IPS DF 4.7 (cell line): Measurements from ENCODE around the gene HMG20B.

Experiments
- DNase-seq: peaks from one replicate; pipeline ENCODE4 v3.0.0-alpha.2; 2013; ENCODE audit warnings: low spot score; ENCODE audit errors: extremely low read depth

Gene HMG20B

GRCh38 chr19:3607303-3608078, 34.7 kb downstream of the HMG20B start:
- no peak for DNase-seq

- DNase-seq: no peak
Measured at GRCh38 chr19:3608079-3608641, 35.4 kb downstream of the HMG20B start.

DNA sequence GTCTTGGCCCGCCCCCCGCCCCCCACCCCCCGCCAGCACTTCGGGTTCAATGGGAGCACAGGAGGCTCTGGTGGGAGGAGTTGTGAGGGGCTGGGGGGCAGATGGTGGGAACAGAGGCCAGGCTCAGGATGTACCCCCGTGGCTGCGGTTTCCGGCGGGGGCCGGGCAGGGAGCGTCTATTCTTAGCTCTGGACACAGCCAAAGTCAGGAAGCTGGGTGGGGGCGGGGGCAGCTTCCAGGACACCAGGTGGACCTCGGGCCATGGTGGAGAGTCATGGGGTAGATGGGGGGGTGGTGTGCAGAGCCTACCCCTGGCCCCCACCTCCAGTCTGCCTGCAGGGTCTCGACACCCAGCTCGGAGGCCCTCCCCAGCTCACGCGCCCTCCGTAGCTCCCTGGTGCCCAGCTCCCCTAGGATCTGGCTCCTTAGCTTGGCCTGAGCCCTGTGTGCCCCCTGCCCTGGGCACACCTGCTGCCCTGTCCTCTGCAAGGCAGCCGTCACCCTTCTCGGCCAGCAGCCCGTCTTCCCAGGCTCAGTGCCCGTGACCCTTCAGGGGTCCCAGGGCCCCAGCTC, 36.1 kb downstream of the HMG20B start:
- DNase-seq: no peak

DNA sequence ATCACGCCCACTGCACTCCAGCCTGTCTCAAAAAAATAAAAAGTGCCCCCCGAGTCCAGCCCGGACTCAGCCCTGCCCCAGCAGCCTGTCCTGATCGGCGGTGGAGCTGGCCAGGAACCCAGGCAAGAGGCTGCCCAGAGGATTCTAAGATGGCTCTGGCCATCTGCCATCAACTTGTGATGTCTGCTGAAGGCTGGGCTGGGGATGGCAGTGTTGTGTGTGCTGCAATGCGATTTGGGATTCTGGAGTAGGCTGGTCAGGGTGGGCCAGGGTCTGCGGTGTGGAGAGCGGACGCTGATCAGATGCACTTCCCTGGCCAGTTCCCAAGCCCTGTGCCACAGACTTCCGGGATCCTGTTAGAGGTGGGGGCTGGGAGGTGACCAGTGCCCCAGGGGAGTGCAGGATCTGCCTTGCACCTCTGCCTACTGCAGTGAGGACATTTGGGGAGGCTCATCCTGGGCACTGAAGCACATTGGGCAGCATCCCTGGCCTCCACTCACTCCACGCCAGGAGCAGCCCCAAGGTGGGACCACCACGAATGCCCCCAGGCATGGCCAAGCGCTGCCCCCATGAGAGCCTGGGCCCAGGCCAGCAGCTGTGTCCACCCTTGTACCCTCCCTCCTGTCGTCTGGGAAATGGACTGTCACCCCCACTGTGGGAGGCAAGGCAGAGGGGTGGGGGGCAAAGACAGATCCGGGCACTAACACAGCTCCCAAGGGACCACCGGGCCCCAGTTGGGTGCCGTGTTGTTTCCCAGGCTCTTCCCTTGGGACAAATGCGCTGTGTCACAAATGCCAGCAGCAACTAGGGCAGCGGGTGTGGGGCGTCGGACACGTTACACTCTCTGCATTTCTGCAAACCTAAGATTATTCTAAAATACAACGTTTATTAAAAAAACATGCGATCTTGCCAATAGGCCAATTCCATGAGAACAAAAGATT, 37.3 kb downstream of the HMG20B start:
- no peak for DNase-seq

DNA sequence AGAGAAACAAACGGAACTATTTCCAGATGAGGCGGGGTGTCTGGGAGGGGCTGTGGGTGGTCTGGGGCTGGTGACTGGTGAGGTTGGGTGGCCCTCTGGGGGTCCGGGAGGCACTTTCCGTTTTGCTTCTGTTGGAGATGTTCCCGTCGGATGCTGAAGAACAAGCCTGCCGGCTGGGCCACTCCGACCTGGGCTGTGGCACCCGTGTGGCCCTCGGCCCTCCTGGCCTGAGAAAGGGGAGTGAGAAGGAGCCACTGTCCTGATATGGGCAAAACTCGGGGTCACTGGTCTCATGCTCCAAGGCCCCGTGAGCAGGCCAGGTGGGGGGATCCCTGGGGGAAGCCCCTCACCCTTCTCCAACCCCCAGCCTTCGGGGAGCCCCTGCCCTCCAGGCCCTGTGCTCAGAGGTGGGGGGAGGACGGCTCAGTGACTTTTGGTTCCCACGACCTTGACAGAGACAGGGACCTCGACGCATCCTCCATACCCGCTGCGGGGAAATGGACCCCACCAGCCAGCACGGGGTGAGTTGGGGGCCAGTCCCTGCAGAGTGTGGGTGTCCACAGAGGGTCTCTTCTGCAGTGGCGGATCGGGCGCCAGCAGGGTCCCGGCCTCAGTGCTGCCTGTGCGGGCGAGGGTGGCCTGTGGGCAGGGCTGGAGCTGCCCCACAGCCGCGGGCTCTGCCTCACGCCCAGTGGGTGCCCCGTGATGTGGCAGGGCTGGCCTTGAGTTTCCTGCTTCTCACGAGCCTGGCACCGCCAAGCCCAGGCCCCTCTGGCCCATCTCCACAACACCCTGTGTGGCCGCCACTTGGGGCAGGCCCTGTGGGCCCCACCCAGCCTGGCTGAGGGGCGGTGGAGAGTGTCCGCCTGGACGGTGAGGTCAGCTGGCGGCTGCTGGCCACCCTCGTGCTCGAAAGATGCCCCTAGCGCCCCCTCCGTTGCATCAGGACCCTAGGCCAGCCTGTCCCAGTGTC, 38.3 kb downstream of the HMG20B start:
- no peak for DNase-seq

GRCh38 chr19:3611841-3612240, 39.1 kb downstream of the HMG20B start:
- no peak for DNase-seq

DNA sequence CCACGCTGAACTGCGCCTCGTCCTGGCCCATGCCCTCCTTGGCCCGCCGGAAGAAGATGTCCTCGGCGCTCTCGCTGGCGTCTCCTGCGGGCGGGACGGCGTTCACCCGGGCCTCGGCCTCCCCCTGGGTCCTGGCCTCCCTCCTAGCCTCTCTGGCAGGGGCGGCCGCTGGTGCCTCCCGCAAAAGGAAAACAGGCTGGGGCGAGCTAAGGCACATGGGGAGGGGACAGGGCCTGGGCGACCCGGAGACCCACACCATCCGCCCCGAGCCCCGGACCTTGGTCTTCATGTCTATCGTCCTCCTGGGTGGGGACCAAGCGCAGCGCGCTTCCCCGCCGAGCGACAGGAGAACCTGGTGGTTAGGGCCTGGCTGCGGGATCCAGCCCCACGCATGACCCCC, 39.6 kb downstream of the HMG20B start:
- DNase-seq: no peak

GRCh38 chr19:3612901-3613741, 40.4 kb downstream of the HMG20B start:
- DNase-seq: no peak

DNA sequence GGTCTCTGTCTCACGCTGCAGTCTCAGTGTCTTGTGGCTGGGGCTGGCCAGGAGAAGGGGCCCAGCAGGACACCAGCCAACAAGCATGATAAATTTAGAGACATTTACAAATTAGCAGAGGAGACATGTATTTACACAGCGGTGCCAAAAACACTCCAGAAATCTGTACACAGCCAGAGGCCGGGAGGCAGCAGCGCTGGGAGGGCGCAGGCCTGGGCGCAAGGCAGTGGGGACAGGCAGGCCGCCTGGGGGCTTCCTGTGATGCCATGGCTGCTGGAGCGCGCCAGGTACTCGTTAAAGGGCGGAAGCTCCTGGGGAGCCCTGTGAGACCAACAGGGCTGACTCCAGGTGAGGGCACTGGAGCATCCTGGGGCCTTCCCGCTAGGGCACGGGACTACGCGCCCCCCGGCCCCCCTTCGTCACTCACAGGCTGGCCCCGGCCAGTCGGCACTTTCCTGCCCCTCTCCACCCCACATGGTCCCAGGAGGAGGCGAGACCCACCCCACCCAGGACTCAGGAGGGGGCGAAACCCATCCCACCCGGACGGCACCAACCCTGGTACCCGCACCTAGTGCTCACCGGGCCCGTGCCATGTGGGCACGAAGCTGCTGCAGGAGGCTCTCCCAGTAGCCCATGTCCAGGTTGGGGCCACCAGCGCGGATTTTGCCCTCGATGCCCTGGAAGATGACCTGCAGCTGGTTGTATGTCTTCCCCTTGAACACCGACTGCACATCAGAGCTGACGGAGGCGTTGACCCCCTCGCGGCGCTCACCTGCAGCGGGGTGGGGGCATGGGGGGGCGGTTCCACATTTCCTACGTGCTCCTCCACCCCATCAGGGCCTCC, 41.3 kb downstream of the HMG20B start:
- DNase-seq: no peak

- no peak for DNase-seq
Measured at GRCh38 chr19:3614858-3615505, 42.2 kb downstream of the HMG20B start.

DNA sequence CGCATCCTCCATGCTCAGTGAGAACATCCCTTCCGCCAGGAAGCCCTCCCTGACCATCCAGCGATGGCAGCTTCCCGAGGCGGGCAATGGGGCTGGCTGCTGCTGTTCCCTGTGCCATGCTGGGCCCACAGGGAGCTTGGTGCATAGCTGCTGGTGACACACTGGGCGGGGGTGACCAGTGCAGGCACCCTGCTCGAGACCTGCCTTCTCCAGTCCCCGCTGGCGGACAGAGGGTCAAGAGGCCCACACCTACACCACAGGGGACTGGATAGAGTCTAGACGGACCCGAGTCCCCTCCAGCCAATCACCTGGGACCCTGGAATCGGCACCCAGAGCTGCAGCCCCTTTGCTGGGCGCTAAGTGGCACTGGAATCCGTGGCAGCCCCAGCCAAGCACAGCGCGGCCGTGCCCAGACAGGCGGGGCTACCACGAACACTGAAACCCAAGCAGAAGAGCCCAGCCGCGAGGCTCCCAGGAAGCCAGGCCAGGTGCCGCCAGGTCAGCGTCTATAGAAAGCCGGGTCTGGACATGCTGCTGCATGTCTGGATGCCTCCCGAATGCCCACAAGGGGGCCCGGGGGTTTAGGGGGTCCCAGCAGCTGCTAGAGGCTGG, 42.9 kb downstream of the HMG20B start:
- DNase-seq: no peak

DNA sequence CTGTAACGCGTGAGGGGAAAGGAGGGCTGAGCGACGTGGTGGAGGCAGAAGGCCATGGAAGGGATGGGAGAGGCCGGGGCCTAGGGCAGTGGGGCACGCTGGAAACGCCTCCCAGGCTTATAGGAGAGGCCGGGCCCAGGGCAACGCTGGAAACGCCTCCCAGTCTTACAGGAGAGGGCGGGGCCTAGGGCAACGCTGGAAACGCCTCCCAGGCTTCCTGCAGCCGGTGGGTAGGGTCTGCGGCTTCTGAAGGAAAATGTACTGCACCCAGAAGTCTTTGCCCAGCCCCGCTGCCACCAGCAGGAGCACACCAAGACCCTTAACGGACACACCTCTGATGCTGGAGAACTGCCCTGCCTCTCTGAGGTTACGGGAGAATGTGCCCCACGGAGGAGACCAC, 44.7 kb downstream of the HMG20B start:
- no peak for DNase-seq

DNA sequence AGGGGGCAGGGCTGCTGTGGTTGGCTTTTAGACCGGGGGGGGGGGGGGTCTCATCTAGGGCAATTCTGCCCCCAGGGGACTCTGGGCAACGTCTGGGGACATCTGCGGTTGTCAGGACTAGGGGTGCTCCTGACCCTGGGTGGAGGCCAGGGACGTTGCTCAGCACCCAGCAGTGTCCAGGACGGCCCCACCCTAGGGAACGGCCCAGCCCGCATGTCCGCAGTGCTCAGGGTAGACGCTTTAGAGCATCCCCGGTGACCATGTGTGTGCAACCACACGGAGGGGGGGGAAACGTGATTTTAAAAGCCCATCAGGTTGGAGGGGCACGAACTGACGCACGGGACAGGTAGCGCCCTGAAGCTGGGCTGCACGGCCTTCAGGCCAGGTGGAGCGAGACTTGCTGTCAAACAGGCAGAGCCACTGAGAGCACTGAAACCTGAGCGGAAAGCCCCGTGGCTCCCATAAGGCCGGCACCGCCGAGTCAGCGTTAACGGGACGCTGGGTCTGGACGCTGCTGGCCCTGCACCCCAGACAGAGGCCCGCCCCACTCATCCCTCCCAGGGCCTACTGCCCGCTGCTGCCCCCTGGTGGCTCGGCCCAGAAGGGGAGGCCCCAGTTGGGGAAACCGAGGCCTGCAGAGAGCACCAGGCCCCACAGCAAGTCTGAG, 45.5 kb downstream of the HMG20B start:
- DNase-seq: no peak

DNA sequence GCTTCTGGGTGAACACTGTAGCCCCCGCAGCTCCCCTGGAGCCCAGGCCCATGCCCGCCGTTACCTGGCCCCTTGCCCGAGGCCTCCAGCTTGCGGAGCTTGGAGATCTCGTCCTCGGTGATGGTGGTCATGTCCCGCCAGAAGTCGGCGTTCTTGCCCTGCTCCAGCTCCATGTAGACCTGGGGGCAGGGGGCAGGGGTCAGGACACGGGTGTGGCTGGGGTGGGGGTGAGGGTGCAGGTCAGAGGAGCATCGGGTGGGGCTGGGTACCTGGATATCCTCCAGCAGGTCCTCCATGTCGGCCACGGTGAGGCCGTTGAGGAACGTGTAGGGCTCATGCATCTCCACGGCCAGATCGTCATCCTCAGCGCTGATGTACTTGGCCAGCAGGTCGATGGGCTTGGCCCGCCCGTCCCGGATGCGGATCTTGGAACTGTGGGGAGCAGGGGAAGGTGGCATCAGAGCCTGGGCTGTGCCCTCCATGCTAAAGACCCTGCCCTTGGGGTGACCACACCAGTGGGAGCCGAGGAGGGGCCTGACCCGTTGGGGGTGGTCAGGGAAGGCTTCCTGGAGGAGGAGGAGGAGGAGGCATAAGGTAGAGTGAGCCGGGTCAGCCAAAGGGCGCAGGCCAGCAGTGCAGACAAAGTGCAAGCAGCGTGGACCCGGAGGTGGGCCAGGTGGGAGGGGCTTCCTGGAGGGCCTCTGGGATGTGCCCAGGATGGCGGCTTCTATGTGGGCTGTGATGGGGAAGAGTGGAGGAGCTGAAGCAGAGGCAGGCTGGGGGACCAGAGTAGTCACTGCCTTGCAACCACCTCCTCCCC, 46.3 kb downstream of the HMG20B start:
- DNase-seq: no peak

DNA sequence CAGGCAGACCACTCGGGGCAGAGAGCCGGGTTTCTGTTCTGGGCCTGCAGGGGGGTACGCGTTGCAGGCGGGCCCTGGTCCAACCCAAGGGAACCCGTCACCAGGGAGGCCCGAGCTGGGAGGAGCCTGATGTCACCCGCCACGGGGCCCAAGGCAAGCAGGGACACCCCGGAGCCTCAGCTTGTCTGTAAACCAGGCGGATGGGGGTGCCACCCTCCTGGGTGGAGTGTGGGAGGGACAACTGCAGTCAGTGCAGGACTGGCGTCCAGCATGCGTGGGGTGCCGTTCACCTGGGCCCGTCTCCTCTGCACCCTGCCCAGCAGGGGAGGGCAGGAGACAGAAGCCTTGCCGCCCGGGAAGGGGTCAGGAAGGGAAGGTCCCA, 46.9 kb downstream of the HMG20B start:
- no peak for DNase-seq

GRCh38 chr19:3620145-3620816, 47.5 kb downstream of the HMG20B start:
- no peak for DNase-seq
